NAMALWA (cell line): Measurements from ENCODE around the gene HEPH.
"Not testable (repeated sequence)": the region's sequence is repeated elsewhere in the genome, so short reads cannot be mapped to it uniquely, and the experiment has no call there.

Experiments used
- DNase-seq: peaks from one replicate; pipeline ENCODE4 v3.0.0-alpha.2; 2015; ENCODE audit warnings: low spot score

Gene HEPH

GRCh38 chrX:66203114-66203513, 39.1 kb downstream of the HEPH start:
- DNase-seq = no peak

DNA sequence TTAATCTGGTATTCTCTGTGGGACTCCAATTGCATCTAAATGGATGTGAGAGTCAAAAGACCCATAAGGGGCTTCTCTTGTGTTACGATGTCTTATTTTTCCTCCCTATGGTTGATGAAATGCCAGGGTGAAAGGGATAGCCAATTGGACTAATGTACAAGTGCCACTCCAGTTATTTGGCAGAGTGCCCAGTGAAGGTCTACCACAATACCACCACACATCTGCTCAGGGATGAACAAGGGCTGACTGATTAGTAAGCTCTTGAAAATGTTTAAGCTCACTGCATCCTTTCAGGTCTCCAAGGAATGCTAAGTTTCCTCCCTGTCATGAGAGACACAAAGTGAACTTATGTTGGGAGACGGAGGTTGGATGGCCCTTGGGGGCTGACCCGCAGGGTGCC, 57.8 kb downstream of the HEPH start:
- no peak for DNase-seq

DNA sequence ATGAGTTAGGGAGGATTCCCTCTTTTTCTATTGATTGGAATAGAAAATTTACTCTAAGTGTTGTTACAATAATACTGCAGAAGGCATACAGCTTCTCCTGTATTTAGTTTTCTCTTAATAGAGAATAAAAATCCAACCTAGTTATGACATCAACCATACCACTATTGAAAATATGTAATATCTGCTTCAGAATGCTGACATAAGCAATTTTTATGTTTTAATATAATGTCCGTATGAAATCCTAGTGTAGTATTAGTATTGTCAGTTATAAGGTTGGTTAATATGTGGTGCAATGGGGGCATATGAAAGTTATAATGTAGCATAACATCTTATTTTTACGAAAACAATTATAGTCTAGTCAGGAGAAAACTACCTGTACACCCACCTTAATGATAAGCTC, 68.2 kb downstream of the HEPH start:
- DNase-seq = no peak

DNA sequence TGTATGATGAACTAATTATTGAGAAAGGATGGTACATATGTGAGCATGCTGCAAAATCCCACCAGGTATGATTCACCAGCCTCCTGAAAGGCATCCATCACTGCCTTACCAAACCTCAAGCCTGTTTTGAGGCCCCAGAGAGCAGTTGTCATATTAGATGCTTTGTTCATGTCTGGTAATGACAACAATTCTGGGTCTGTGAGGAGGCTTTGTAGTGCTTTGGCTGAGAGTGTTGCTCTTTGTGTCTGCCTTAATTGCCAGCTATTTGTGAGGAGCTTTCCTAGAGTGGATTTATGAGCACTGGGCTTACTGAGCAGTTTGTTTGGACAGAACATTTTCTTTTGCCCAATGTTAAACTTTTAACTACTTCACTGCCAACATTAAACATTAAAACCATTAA, 69.2 kb downstream of the HEPH start:
- no peak for DNase-seq

DNA sequence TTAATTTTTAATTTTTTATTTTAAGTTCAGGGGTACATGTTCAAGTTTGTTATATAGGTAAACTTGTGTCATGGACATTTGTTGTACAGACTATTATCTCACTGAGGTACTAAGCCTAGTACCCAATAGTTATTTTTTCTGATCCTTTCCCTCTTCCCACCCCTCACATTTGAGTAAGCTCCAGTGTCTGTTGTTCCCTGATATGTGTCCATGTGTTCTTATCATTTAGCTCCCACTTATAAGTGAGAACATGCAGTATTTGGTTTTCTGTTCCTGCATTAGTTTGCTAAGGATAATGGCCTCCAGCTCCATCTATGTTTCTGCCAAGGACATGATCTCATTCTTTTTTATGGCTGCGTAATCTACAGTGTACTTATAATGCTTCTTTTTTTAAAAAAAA, 69.9 kb downstream of the HEPH start:
- not testable (repeated sequence) for DNase-seq

DNA sequence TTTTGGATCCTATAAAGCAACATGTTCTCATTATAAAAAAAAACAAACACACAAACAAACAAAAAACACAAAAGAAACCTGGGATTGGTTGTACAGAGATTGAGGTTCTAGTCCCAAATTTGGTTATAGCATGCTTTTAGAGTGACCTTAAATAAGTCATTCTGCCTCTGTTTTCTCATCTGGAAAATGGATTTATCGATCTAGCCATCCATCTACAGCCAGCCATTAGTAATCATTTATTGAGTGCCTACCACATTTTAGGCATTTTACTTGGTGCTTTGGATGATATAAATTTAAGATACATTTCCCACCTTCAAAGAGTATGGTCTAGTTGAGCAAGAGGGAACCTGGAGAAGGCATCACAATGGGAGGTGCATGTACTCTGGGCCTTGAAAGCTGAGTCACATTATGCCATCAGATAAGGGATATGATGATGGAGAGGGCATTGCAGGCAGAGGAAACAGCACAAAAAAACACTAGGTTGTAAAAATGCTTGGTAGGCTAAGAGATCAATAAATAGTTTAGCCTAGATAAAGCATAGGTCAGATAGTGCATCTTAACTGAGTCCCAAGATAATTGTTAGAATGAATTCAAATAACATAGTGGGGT, 91.4 kb downstream of the HEPH start:
- no peak for DNase-seq

- DNase-seq = no peak
Measured at GRCh38 chrX:66262807-66263206, 98.8 kb downstream of the HEPH start.
